SK-N-SH treated with all-trans-retinoic acid at 6 μM for 48 hours (cell line): ENCODE measurements around the gene RIMBP2.

Source experiments
- CSDC2 ChIP-seq: fragments of 250-450 bp; sonication (Bioruptor Pico); IDR thresholded peaks from 2 replicates; pipeline ENCODE4 v1.5.0; 2020; ENCODE audit warnings: mild to moderate bottlenecking, moderate library complexity
- RARB ChIP-seq: fragments of 250-450 bp; sonication (Bioruptor Pico); IDR thresholded peaks from 2 replicates; pipeline ENCODE4 v1.8.0; 2021; ENCODE audit warnings: mild to moderate bottlenecking, moderate library complexity
- TOX ChIP-seq: fragments of 250-450 bp; sonication (Bioruptor Pico); IDR thresholded peaks from 2 replicates; pipeline ENCODE4 v1.8.0; 2021; ENCODE audit warnings: mild to moderate bottlenecking, moderate library complexity, borderline replicate concordance
- ZNF8 ChIP-seq: fragments of 450-650 bp; formaldehyde crosslinking; IDR thresholded peaks from 2 replicates; pipeline ENCODE4 v1.5.0; 2020; ENCODE audit warnings: mild to moderate bottlenecking, moderate library complexity
- TF ChIP-seq, protein P1 (sequence below): fragments of 250-450 bp; sonication (Bioruptor Pico); IDR thresholded peaks from 2 replicates; pipeline ENCODE4 v1.5.1; 2021; ENCODE audit warnings: mild to moderate bottlenecking, moderate library complexity

DNA sequence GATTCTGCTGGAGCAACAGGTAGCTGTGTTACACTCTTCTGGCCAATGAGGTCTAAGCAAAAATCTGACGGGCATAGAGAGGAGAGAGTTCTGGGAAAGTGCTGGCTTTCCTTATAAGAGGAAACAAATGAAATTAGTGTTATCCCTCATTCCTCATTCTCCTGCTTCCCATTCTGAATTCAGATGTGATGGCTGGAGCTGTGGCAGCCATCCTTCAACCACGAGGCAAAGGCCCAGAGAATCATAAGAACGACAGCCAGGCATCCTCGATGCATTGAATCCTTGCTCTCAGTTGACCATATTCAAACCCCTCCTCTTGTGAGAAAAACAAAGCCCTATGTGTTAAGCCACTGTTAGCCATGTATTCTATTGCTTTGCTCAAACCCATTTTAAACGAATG is 27.5 kb upstream of the RIMBP2 start:
- TF ChIP-seq RARB (CRISPR knock-in tag): no peak
- TF ChIP-seq TOX: no peak
- no peak for TF ChIP-seq CSDC2 (CRISPR knock-in tag)
- TF ChIP-seq, protein P1, sequence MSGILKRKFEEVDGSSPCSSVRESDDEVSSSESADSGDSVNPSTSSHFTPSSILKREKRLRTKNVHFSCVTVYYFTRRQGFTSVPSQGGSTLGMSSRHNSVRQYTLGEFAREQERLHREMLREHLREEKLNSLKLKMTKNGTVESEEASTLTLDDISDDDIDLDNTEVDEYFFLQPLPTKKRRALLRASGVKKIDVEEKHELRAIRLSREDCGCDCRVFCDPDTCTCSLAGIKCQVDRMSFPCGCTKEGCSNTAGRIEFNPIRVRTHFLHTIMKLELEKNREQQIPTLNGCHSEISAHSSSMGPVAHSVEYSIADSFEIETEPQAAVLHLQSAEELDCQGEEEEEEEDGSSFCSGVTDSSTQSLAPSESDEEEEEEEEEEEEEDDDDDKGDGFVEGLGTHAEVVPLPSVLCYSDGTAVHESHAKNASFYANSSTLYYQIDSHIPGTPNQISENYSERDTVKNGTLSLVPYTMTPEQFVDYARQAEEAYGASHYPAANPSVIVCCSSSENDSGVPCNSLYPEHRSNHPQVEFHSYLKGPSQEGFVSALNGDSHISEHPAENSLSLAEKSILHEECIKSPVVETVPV (CRISPR knock-in tag): no peak
- TF ChIP-seq ZNF8 (CRISPR knock-in tag): no peak
